NT2/D1 (cell line): ENCODE results near the gene ATN1.

Source experiments
- YY1 ChIP-seq: IDR thresholded peaks from 2 replicates; pipeline ENCODE4 v1.6.1; 2011; ENCODE audit not compliant: insufficient read length, insufficient read depth
- ZNF274 ChIP-seq: IDR thresholded peaks from 2 replicates; pipeline ENCODE4 v1.6.1; 2011; ENCODE audit warnings: mild to moderate bottlenecking, low read depth, low read length

DNA sequence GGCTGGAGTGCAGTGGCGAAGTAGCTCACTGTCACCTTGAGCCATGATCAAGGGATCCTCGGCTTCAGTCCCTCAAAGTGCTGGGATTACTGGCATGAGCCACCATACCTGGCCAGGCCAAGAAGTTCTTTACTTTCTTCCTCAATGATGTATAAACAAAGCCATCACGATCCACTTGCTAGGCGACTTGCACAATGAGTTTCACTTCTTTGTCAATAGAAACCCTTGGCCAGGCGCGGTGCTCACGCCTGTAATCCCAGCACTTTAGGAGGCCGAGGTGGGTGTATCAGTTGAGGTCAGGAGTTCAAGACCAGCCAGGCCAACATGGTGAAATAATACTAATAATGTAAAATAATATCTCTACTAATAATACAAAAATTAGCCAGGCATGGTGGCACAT is 40.3 kb upstream of the ATN1 start:
- TF ChIP-seq ZNF274 (no peak), YY1 (no peak)
